ENCODE measurements around the gene PRELID2.
"Not testable (repeated sequence)": the region's sequence is repeated elsewhere in the genome, so short reads cannot be mapped to it uniquely, and the experiment has no call there.

PRELID2 gene

GRCh38 chr5:145838276-145838675 is 3.1 kb upstream of the PRELID2 start:
- no peak for DNase-seq

DNA sequence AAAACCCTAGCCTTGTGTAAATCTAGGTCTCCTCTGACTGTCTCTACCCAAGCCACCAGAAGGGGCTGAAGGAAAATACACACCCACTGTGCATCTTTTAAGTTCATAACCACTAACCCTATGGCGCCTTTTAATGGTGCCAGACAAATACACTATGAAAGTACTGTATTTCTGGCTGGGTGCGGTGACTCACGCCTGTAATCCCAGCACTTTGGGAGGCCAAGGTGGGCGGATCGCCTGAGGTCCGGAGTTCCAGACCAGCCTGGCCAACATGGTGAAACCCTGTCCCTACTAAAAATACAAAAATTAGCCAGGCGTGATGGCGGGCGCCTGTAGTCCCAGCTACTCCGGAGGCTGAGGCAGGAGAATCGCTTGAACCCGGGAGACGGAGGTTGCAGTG is 1.1 kb upstream of the PRELID2 start:
- DNase-seq, result not testable (repeated sequence)

- no peak for DNase-seq
Measured at GRCh38 chr5:145835848-145836239, 702 bp upstream of the PRELID2 start.

DNA sequence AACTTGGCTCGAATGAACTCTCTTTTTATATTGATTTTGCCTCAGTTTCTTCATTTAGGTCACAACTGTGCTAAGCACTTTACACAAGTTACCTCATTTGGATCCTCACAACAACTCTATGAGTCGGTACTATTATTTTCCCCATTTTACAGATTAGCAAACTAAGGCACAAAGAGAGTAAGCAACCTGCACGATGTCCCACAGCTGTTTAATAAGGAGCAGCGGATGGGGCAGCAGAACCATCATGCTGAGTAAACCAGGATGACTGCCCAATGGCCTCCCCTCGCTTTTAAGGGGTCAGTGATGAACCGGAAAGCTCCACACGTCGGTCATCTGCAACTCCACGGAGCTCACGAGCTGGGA is 607 bp downstream of the PRELID2 start:
- no peak for DNase-seq

DNA sequence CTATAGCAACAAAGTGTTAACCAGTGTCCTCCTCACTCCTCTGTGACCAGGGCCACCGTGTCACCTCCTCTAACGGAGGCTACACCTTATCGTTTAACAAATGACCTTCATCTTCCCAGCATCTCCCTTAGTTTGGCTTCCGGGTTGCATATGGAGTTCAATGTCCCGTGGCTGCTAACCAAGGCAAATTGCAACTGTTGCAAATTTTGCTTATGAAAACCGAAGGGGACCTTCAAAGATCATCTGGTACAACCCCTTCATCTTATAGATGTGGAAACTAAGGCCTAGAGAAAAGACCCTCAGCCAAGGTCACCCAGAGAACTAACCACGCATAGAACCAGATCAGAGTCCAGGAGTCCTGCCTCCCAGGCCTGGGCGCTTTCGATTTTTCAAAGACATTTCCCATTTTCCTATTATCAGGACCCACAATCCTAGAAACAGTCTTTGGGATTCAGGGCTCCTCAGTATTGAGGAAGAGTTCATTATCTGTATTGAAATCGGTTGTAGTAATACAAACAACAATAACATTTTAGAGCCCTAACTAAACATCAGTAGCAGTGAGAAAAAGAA is 1.4 kb downstream of the PRELID2 start:
- DNase-seq, result no peak

DNA sequence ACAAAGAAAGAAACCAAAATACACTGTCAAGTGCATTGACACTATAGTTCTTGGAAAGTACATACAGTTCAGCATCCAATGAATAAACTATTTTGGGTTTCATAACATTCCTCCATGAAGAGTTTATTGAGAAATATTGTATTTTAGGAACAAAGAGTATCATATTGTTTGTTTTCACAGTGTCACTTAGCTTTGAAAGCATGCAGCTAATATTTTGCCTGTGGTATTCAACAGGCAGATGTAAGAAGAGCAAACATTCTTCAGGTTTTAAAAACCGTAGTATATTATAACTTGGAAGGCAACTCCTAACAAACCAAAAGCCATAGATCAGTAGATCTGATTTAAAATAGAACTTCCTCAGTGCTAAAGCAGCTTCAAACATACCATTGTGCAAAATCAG is 4.5 kb downstream of the PRELID2 start:
- DNase-seq, result no peak

DNA sequence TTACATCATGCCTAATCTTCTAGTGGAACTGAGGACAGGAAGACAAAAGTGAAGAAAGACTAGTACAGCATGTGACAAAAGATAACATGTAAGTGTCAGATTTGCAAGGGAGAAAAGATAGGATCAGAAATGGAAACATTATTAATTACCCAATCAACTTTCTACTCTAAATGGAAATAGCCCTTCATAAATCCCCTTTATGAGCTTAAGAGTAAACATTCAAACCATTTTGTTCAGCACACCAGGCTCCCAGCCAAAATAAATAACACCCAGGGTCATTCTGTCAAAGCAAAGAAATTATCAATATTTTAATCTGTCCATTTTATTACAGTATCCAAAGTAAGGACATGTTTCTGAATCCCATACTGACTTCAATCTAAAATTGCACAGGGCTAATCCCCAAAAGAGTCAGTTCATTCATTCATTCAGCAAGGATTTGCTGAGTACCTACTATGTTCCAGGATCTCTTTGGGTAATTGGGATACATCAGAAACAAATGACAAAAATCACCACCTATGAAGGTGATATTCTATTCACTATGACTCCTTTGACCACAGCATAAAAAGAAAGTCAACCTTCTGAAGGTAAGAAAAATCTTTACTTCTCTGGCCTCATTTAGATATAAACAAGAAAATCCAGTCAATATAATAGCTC is 5.3 kb downstream of the PRELID2 start:
- no peak for DNase-seq

- no peak for DNase-seq
Measured at GRCh38 chr5:145826895-145827674, 8.1 kb downstream of the PRELID2 start.

- DNase-seq, result no peak
Measured at GRCh38 chr5:145825751-145826180, 9.4 kb downstream of the PRELID2 start.

DNA sequence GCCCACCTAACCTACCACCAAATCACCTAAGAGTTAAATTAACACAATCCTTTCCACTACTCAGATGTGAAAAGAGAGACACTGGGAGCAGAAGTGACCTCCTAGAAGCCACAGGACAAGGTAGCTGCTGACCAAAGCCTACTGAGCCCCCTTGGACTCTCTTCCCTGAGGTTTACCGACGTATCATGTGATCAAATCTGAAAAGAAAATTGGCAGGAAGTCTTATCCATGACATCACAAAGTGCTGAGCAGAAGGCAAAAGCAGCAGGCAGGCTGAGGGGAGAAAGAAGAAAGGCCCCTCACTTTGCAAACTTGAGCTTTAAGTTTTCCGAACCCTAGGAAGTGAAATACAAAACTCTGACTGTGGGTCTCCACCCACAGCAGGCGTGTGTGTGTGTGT is 11.1 kb downstream of the PRELID2 start:
- no peak for DNase-seq

DNA sequence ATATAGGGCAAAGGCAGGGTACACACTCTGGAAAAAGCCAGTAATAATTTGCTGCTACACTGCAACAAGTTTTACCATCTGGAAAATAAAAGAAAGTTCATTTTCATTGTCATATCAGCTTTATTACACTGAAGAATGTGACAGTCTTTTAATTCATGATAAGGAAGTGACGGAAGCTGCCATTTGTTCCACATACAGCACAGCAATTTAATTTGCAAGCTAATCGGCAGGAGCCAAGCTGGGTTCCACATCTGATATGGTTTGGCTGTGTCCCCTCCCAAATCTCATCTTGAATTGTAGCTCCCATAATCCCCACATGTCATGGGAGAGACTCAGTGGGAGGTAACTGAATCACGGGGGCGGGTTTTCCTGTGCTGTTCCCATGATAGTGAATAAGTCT is 16.5 kb downstream of the PRELID2 start:
- DNase-seq, result no peak

DNA sequence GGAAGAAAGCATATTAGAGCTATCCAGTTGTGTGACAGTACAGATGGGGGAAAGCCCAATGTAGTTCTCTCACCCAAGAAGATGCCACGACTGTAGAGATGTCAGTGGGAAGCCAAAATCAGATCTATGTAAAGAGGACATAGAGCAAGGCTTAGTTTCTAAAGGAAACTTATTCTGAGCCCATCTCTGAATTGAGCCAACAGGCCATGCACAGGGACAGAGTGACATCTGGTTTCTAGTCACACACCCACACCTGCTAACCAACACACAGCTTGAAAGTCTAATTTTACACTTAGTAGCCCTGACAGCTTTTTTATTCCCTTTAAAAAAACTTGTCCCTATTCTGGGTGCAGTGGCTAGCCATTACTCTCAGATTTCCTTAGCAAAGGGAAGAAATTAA is 22.3 kb downstream of the PRELID2 start:
- no peak for DNase-seq

- DNase-seq, result no peak
Measured at GRCh38 chr5:145811834-145812625, 23.1 kb downstream of the PRELID2 start.

DNA sequence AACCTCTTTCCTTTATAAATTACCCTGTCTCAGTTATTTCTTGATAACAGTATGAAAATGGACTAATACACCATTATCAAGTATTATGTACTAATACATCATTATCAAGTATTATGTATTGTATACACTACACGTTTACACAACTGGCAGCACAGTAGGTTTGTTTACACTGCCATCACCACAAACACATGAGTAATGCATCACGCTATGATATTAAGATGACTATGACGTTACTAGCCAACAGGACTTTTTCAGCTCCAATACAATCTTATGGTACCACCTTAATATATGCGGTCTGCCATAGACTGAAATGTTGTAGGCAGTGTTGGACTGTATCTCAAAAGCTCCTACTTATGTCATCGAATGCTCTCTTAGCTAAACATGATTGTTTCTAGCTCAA is 28.2 kb downstream of the PRELID2 start:
- DNase-seq, result no peak

- DNase-seq, result no peak
Measured at GRCh38 chr5:145805819-145806218, 29.3 kb downstream of the PRELID2 start.

- no peak for DNase-seq
Measured at GRCh38 chr5:145804701-145805100, 30.4 kb downstream of the PRELID2 start.

DNA sequence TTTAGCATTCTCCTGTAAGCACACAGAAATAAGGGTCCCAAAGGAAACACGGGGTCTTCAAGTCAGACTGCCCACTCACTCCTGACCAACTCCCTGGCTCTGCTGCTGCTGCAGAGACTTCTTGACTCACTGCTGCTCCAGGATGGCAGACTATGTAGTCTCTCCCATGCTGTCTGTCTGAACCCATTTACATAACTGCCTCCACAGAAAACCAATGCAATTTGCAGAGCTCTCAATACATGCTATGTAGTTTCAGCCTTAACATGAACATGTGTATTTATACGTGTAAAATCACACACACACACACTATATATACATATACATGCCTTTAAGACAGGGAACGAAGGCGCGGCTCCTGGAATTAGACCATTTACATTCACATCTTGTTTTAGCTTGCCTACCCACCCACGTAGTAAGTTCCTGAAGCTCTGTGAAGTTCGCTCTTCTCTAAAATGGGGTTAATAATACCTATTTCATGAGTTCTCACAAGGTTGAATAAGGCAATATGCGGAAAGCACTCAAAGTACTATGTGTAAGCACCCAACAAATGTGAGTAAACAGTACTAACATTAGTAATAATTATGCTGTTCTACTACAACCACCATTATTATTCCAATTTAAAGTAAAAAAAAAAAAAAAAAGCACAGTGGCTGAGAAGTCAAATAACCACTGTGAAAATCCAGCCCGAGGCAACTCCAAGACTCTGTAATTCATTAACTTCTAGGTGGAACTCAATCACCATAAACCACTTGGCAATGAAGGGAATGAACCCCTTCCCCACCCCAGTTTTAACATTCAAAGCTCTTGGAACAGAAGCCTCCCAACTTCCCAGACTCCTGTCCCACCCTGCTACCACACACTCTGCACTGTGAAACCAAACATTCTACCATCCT is 31.8 kb downstream of the PRELID2 start:
- DNase-seq, result no peak

DNA sequence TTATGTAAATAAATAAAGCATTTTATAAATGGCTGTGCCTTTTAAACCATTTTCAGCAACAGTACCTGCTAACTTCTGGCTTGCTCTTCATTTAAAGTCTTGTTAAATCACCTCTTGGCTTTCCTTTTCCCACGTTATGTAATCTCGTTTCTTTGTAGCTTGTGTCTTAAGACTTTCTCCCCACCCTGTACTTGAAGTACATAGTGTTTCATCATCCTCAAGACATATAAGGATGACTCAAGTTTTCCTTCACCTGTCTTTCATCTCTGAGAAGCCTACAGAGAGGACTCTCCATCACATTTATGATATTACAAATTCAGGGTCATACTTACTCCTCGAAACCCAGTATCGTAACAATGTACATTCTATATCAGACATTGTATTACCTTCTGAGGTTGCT is 33.9 kb downstream of the PRELID2 start:
- DNase-seq, result no peak

DNA sequence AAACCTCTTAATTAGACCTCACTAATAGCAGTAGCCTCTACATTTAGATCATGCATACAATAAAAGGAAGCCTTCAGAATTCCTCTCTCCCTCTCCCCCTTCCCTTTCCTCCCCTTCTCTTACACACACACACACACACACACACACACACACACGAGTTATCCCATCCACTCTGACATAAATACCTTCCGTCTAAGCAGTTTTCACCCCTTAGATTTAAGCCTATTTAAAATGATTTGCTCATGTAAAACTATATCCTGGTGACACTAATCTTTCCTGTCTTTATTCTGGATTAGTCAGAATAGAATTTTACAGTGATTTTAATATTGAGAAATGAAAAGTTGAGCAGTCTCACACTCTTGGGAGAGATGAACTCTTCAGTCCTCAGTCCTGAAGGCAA is 35.0 kb downstream of the PRELID2 start:
- no peak for DNase-seq

- DNase-seq, result not testable (repeated sequence)
Measured at GRCh38 chr5:145798503-145798902, 36.6 kb downstream of the PRELID2 start.

DNA sequence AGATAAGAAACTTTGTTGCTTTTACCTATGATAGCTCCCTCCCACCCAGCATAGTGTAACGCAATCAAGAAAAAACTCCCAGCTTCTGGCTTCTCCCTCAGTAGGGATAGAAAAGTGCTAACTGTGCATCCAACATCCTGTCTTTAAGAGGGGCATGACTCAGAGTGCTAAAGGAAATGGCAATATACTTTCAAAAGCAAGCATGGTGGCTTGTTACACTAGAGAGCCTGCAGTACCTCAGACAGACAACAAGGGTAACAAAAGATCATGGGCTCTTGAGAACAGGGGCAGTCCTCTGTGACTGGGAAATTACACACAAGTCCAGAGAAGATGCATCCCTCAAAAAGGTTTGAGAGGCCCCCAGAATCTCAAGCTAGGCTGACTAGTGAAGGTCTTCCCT is 37.8 kb downstream of the PRELID2 start:
- no peak for DNase-seq

DNA sequence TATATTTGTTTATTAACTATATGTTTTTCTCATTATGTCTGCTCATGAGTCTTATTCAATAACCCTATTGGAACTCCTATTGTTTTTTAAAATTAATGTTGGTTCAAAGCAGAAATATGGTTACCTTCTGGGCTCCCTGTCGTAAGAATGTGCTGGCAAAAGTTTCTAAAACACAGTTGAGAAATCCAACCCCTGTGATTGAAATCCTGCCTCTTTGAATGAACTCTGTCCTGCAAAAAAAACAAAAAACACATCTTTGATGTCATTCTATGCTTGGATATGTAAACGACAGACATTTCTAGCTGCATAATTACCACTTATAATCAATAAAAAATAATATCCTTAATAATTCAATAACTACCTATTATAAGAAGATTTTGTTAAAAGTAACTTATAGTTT is 38.8 kb downstream of the PRELID2 start:
- DNase-seq, result no peak

GRCh38 chr5:145793574-145793973 is 41.6 kb downstream of the PRELID2 start:
- DNase-seq, result no peak
